Measurements from ENCODE around the gene MAGI2. TPM values are rescaled to one million over a fixed set of nuclear protein-coding genes. Genes with fewer than 3 reads are reported as not detected.

The MAGI2 gene
- total and polyA plus RNA-seq, 2 experiments from 2014 or later, result 3.5 to 4.1 TPM

DNA sequence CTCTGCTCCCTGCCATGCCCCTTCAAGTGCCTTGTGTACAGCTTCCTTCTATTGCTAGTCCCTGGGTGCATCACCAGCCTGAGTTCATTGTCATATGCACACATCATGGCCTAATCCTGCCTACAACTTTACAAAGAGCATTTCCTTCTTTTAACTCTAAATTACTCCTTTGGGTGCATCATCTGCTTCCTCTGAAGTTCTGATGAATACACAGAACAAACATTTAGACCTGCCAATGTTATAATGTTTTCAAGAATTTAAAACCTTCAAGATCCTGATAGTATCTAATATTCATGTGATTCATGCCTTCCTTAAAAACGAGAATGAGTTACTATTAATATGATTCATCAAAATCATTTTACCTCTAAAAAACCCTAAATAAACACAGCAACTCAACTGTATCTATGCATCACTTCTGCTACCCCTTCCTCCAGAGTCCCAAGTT is 357.1 kb downstream of the MAGI2 start:
- DNase-seq, result peak; percentile 57
- no peaks in the 10 kb centered on the region for H3K27me3 ChIP-seq (replicated peaks; ENCODE audit: insufficient read depth)
- H3K79me2 ChIP-seq (ENCODE audit: insufficient read depth), result no peaks in the 10 kb centered on the region
- H3K9me2 ChIP-seq (ENCODE audit: insufficient read depth), result no peaks in the 10 kb centered on the region
- peaks cover 30% of the 10 kb centered on the region for H3F3A ChIP-seq (ENCODE audit: insufficient read depth)
- TF ChIP-seq EZH2phosphoT487 (IDR thresholded peaks at IDR 0.05; ENCODE audit: insufficient read depth, low read depth), result no peak
- no peak for TF ChIP-seq EZH2 (IDR thresholded peaks at IDR 0.05; ENCODE audit: insufficient read depth, poor library complexity, severe bottlenecking)
- no peaks in the 10 kb centered on the region for H4K20me1 ChIP-seq (ENCODE audit: insufficient read depth)
- in situ Hi-C loops (cut with MboI), result no loop called here
- H3K36me3 ChIP-seq (ENCODE audit: low read depth), result no peaks in the 10 kb centered on the region
- H3K4me2 ChIP-seq (ENCODE audit: unreplicated experiment), result no peak overlapping the region
- WGBS, 2 experiments (ENCODE audit: low coverage in 1 of 2, low lambda C conversion rate in 2 of 2, missing lambda C conversion rate in 2 of 2), result 0% methylated on average over 1 of the region's 1 CpG
- H3K9ac ChIP-seq, result no peak overlapping the region
- H3K4me3 ChIP-seq, result no peak overlapping the region
- H3K9me3 ChIP-seq (ENCODE audit: low read depth), result no peaks in the 10 kb centered on the region
- no peak overlapping the region for H2AFZ ChIP-seq
- H3K4me1 ChIP-seq (ENCODE audit: insufficient read depth), result peaks cover 10% of the 10 kb centered on the region
- H3K27ac ChIP-seq, result peak overlapping the region; percentile 25

DNA sequence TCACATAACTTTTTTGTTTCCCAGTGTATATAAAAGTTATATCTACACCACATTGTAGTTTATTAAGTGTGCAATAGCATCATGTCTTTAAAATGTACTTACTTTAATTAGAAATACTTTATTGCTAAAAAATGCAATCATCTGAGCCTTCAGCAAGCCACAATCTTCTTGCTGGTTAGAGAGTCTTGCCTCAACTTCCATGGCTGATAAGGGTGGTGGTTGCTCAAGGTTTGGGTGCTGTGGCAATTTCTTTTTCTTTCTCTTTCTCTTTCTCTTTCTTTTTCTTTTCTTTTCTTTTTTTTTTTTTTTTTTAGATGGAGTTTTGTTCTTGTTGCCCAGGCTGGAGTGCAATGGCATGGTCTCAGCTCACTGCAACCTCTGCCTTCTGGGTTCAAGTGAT is 360.0 kb downstream of the MAGI2 start:
- Histone ChIP-seq H3K27me3 (replicated peaks; ENCODE audit: insufficient read depth) (no peaks in the 10 kb centered on the region), H2AFZ (no peak overlapping the region), H3F3A (ENCODE audit: insufficient read depth) (peaks cover 41% of the 10 kb centered on the region), H3K4me2 (ENCODE audit: unreplicated experiment) (no peak overlapping the region), H4K20me1 (ENCODE audit: insufficient read depth) (no peaks in the 10 kb centered on the region), H3K4me3 (no peak overlapping the region), H3K4me1 (ENCODE audit: insufficient read depth) (peaks cover 23% of the 10 kb centered on the region), H3K9ac (no peak overlapping the region), H3K9me3 (ENCODE audit: low read depth) (no peaks in the 10 kb centered on the region), H3K27ac (no peak overlapping the region), H3K79me2 (ENCODE audit: insufficient read depth) (no peaks in the 10 kb centered on the region), H3K9me2 (ENCODE audit: insufficient read depth) (no peaks in the 10 kb centered on the region), H3K36me3 (ENCODE audit: low read depth) (no peaks in the 10 kb centered on the region)
- TF ChIP-seq EZH2 (IDR thresholded peaks at IDR 0.05; ENCODE audit: insufficient read depth, poor library complexity, severe bottlenecking), result no peak
- no peak for TF ChIP-seq EZH2phosphoT487 (IDR thresholded peaks at IDR 0.05; ENCODE audit: insufficient read depth, low read depth)
- in situ Hi-C loops (cut with MboI), result no loop called here
- no peak for DNase-seq

DNA sequence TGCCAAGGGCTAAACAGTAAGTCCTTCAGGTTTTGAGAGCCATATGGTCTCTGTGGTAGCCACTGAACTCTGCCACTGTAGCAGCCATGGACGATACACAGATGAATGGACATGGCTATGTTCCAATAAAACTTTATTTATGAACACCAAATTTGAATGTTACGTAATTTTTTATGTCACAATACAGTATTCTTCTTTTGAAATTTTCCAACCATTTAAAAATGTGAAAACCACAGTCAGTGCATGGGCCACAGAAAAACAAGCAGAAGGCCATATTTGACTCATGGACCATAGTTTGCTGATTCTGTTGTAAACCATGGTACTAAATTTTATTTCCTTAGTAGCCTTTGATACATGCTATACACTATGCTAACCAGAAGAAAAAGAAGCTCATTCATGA is 361.8 kb downstream of the MAGI2 start:
- Histone ChIP-seq H3K4me3 (no peak overlapping the region), H3K79me2 (ENCODE audit: insufficient read depth) (no peaks in the 10 kb centered on the region), H2AFZ (no peak overlapping the region), H3K9ac (no peak overlapping the region), H3K36me3 (ENCODE audit: low read depth) (no peaks in the 10 kb centered on the region), H3K4me2 (ENCODE audit: unreplicated experiment) (no peak overlapping the region), H3K4me1 (ENCODE audit: insufficient read depth) (peaks cover 23% of the 10 kb centered on the region), H3K27ac (no peak overlapping the region), H3K27me3 (replicated peaks; ENCODE audit: insufficient read depth) (no peaks in the 10 kb centered on the region), H3K9me3 (ENCODE audit: low read depth) (no peaks in the 10 kb centered on the region), H3K9me2 (ENCODE audit: insufficient read depth) (no peaks in the 10 kb centered on the region), H4K20me1 (ENCODE audit: insufficient read depth) (no peaks in the 10 kb centered on the region), H3F3A (ENCODE audit: insufficient read depth) (peaks cover 36% of the 10 kb centered on the region)
- TF ChIP-seq EZH2phosphoT487 (IDR thresholded peaks at IDR 0.05; ENCODE audit: insufficient read depth, low read depth) (no peak), EZH2 (IDR thresholded peaks at IDR 0.05; ENCODE audit: insufficient read depth, poor library complexity, severe bottlenecking) (no peak)
- in situ Hi-C loops (cut with MboI), result no loop called here
- WGBS, 2 experiments (ENCODE audit: low coverage in 1 of 2, low lambda C conversion rate in 2 of 2, missing lambda C conversion rate in 2 of 2), result 69 to 71% methylated on average over 2 of the region's 2 CpGs
- peak; percentile 45 for DNase-seq

DNA sequence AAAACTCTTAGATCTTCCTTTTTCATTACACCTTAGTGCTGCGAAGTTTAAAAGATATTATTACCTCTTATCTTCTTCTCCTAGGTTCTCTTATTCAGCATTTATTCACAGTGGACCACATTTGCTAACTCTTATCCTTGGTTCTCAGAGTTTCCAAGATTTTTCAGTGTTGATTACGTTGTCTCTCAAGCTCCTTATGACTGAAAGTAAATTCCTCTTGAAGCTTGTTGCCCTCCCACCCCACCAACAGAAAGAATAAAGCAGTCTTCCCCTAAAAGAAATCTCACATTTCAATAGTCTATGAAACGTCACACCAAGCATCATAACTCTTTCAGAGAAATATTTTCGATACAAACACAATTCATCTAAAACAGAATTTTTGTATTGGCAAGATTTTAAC is 362.5 kb downstream of the MAGI2 start:
- H4K20me1 ChIP-seq (ENCODE audit: insufficient read depth), result no peaks in the 10 kb centered on the region
- no peak overlapping the region for H2AFZ ChIP-seq
- H3K27me3 ChIP-seq (replicated peaks; ENCODE audit: insufficient read depth), result no peaks in the 10 kb centered on the region
- peaks cover 30% of the 10 kb centered on the region for H3F3A ChIP-seq (ENCODE audit: insufficient read depth)
- H3K4me1 ChIP-seq (ENCODE audit: insufficient read depth), result peaks cover 23% of the 10 kb centered on the region
- H3K27ac ChIP-seq, result no peak overlapping the region
- TF ChIP-seq EZH2phosphoT487 (IDR thresholded peaks at IDR 0.05; ENCODE audit: insufficient read depth, low read depth) (no peak), EZH2 (IDR thresholded peaks at IDR 0.05; ENCODE audit: insufficient read depth, poor library complexity, severe bottlenecking) (no peak)
- in situ Hi-C loops (cut with MboI), result no loop called here
- no peak overlapping the region for H3K4me3 ChIP-seq
- H3K9me2 ChIP-seq (ENCODE audit: insufficient read depth), result no peaks in the 10 kb centered on the region
- 65 to 67% methylated on average over 4 of the region's 4 CpGs for WGBS, 2 experiments (ENCODE audit: low coverage in 1 of 2, low lambda C conversion rate in 2 of 2, missing lambda C conversion rate in 2 of 2)
- no peak for DNase-seq
- H3K36me3 ChIP-seq (ENCODE audit: low read depth), result no peaks in the 10 kb centered on the region
- no peaks in the 10 kb centered on the region for H3K9me3 ChIP-seq (ENCODE audit: low read depth)
- H3K4me2 ChIP-seq (ENCODE audit: unreplicated experiment), result peak overlapping the region; percentile 47
- no peak overlapping the region for H3K9ac ChIP-seq
- H3K79me2 ChIP-seq (ENCODE audit: insufficient read depth), result no peaks in the 10 kb centered on the region

DNA sequence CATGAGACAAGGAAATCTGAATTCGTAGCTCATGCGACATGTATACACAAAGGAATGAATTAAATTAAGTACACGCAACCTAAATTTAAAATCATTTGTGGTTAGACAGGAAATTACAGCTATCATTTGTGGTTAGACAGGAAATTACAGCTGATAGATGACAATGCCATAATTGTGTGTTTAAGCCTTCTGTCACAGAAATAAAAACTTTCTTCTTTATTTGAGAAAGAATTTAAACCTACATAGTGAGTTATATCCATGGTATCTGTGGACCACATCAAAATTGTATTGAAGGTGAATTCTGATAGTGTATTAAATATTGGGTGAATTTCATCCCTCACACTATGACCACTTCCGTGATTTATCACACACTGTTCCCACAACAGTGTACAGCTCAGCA is 362.9 kb downstream of the MAGI2 start:
- peak; percentile 20 for DNase-seq
- no peaks in the 10 kb centered on the region for H3K79me2 ChIP-seq (ENCODE audit: insufficient read depth)

More for the DNA sequence above, 362.9 kb downstream of the MAGI2 start:
- Histone ChIP-seq H3K9me3 (ENCODE audit: low read depth) (no peaks in the 10 kb centered on the region), H3K4me3 (no peak overlapping the region), H3K4me2 (ENCODE audit: unreplicated experiment) (peak overlapping the region; percentile 47), H3K9me2 (ENCODE audit: insufficient read depth) (no peaks in the 10 kb centered on the region), H3K9ac (no peak overlapping the region), H3K4me1 (ENCODE audit: insufficient read depth) (peaks cover 23% of the 10 kb centered on the region), H4K20me1 (ENCODE audit: insufficient read depth) (no peaks in the 10 kb centered on the region), H3K27ac (no peak overlapping the region), H3K36me3 (ENCODE audit: low read depth) (no peaks in the 10 kb centered on the region), H3F3A (ENCODE audit: insufficient read depth) (peaks cover 25% of the 10 kb centered on the region; the same call in 1 of the 2 replicates), H3K27me3 (replicated peaks; ENCODE audit: insufficient read depth) (no peaks in the 10 kb centered on the region), H2AFZ (no peak overlapping the region)
- in situ Hi-C loops (cut with MboI), result no loop called here
- 20 to 23% methylated on average over 4 of the region's 4 CpGs for WGBS, 2 experiments (ENCODE audit: low coverage in 1 of 2, low lambda C conversion rate in 2 of 2, missing lambda C conversion rate in 2 of 2)
- peak; percentile 73; the same call in 1 of the 2 replicates for TF ChIP-seq EZH2phosphoT487 (IDR thresholded peaks at IDR 0.05; ENCODE audit: insufficient read depth, low read depth)
- no peak for TF ChIP-seq EZH2 (IDR thresholded peaks at IDR 0.05; ENCODE audit: insufficient read depth, poor library complexity, severe bottlenecking)
